Measurements from ENCODE around the gene NSFL1C. TPM values are rescaled to one million over a fixed set of nuclear protein-coding genes. Genes with fewer than 3 reads are reported as not detected.
"Not testable (repeated sequence)": the region's sequence is repeated elsewhere in the genome, so short reads cannot be mapped to it uniquely, and the experiment has no call there.

NSFL1C gene
- polyA plus RNA-seq (2014; cell fraction: cytosol; rRNA removed), result 19.0 and 20.8 TPM in 2 replicates
- 30.2 and 45.4 TPM in 2 replicates for polyA plus RNA-seq (2014; cell fraction: nucleus; rRNA removed)

GRCh38 chr20:1466211-1467081 is at the start of gene NSFL1C:
NSFL1C (minus strand) TSS chr20:1466849; CDS start chr20:1466824, 25 bp downstream.
- DNase-seq (ENCODE audit: low spot score), result peak; percentile 89

- no peak for DNase-seq (ENCODE audit: low spot score)
Measured at GRCh38 chr20:1513801-1514200, 47.2 kb upstream of the NSFL1C start.

DNA sequence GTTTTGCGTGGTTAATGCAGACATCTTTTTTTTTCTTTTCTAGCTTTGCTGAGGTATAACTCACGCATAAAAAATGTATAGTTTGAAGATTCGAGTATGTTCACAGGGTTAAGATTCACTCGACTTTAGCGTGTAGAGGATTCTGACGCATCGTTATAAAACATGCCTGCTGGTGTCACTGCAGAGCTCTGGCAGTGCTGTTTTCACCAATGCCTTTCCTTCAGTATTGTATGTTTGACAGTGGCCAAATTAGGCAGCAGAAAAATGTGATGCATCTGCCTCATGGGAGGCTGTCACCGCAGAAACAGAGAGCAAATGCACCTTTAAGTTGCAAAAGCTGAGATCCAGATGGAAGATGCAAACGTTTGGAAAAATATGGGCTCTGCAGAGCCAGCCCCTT is 42.6 kb upstream of the NSFL1C start:
- no peak for DNase-seq (ENCODE audit: low spot score)

DNA sequence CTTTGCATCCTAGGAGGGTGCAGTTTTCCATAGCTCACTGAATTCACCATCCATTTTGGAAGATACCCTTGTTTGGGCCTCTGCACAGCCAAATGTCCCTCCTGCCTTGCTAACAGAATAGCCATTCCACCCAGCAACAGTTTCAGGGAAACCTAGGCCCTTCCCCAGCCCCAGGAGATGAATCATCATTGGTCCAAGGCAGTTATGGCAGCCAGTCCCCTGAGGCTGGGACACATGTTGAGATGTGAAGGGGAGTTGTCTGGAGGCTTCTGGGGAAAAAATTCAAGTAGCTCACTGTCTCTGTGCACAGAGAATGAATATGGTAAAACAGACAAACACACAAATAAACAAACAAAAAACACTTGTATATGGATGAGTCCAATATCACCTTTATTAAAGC is 41.9 kb upstream of the NSFL1C start:
- DNase-seq (ENCODE audit: low spot score), result no peak

- no peak for DNase-seq (ENCODE audit: low spot score)
Measured at GRCh38 chr20:1507276-1507675, 40.6 kb upstream of the NSFL1C start.

DNA sequence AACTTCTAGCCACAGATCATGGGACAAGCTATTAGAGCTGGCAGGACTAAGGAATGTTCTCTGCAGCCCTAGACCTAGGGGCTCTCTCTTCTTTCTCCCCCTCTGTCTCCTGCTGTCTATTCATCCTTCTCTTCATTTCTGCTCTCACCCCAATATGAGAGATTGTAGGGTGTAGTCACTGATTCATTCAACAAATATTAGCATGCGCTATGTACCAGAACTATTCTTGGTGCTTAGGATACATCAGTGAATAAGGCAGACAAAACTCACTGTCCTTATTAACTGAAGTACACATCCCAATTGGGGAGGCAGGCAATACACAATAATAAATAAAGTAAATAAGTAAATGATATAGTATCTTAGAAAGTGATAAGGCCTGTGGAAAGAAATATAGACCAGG is 39.2 kb upstream of the NSFL1C start:
- no peak for DNase-seq (ENCODE audit: low spot score)

DNA sequence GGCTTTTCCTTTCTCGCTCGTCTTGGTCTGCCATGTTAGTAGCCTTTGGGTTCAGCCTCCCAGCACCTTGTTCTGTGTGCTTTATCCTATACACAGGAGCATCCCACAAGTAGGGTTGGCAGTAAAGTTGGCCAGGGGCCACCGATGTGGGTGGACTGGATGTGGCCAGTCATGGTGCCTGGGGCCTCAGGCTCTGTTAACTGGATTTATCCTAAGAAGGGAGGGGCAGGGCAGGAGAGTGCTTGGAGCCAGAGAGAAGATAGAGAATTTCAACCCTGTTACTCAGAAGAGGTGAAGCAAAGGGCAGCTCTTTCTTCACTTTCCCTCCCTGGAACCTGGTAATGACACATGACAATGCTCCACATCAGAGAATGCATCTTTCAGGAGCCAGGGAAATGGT is 38.7 kb upstream of the NSFL1C start:
- no peak for DNase-seq (ENCODE audit: low spot score)

- peak; percentile 74 for DNase-seq (ENCODE audit: low spot score)
Measured at GRCh38 chr20:1503564-1504227, 37.0 kb upstream of the NSFL1C start.

DNA sequence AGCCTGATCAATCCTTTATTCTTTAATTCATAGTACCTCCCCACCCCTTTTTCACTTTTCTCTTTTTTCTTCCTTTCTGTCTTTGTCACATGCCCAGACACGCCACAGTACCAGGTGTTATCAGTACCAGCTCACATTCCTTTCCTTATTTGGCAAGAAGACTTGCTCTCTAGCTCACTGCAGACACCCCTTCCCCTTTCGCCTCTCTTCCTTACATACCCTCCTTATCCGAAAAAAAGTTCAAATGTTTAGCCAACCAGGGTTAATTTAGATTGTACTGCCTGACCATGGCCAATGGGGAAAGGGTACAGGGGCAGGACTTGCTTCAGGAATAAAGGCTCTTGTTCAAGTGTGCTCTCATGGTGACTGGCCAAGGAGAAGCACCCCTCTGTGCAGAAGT is 33.8 kb upstream of the NSFL1C start:
- no peak for DNase-seq (ENCODE audit: low spot score)

DNA sequence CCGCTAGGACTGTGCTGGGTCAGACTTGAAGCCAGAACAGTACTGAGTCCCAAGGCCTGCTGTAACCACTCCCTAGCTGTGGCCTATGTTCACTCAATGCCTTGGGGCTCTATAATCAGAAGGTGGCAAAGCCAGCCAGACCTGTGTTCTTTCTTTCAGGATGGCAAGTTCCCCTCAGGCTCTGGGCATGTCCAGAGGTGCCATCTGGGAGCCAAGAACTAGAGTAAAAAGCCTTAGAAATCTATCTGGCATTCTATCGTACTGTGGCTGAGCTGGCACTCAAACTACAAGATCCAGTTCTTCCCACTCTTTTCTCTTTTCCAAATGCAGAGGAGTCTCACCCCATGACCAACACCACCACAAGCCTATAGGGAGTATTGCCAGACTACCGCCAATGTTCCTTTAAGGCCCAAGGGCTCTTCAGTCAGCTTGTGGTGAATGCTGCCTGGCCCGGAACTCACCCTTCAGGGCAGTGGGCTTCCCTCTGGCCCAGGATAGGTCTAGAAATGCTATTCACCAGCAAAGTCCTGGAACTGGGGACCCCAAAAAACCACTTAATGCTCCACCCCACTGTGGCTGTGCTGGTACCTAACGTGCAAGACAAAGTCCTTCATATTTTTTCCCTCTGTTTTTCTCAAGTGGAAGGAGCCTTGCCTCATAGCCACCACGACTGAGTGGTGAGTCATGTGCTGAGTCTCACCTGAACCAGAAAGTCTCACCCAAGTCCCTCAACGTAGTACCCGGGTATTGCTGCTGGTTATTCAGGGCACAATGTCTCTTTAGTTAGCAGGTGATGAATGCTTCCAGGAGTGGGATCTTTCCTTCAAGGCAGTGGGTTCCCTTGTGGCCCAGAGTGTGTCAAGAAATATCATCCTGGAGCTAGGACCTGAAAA is 33.1 kb upstream of the NSFL1C start:
- no peak for DNase-seq (ENCODE audit: low spot score)

DNA sequence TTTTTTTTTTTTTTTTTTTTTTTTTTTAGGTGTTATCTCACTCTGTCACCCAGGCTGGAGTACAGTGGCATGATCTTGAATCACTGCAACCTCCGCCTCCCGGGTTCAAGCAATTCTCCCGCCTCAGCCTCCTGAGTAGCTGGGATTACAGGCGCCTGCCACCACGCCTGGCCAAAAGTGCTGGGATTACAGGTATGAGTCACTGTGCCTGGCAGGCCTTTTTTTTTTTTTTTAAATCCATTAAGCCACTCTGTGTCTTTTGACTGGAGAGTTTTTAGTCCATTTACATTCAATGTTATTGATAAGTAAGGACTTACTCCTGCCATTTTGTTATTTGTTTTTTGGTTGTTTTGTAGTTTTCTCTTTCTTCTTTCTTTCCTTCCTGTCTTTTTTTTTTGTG is 30.7 kb upstream of the NSFL1C start:
- DNase-seq (ENCODE audit: low spot score), result not testable (repeated sequence)

DNA sequence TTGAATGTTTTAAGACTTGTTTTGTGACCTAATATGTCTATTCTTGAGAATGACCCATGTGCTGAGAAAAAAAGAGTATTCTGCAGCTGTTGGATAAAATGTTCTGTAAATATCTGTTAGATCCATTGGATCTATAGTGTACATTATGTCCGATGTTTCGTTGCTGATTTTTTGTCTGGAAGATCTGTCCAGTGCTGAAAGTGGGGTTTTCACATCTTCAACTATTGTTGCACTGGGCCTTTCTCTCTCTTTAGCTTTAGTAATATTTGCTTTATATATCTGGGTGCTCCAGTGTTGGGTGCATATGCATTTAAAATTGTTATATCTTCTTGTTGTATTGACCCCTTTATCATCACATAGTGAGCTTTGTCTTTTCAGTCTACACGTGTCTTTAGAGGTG is 30.3 kb upstream of the NSFL1C start:
- no peak for DNase-seq (ENCODE audit: low spot score)

DNA sequence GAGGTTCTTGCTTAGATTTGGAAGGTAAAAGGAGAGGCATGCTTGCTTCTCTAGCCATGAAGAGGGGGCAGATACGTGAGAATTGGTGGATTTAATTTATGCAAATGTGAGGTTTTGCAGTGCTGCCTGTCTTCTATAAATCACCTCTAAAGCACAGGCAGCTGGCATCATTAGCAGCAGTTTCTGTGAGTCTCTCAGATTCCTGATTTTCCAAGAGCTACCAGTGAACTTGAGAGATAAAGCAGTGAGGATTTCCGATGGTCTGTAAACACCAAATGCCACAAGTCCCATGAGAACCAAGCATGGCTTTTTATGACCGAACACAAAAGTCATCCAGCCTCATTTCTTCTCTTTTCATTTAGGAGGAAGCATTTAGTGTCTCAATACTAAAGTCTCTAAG is 27.8 kb upstream of the NSFL1C start:
- no peak for DNase-seq (ENCODE audit: low spot score)

- DNase-seq (ENCODE audit: low spot score), result no peak
Measured at GRCh38 chr20:1493536-1493935, 26.9 kb upstream of the NSFL1C start.

DNA sequence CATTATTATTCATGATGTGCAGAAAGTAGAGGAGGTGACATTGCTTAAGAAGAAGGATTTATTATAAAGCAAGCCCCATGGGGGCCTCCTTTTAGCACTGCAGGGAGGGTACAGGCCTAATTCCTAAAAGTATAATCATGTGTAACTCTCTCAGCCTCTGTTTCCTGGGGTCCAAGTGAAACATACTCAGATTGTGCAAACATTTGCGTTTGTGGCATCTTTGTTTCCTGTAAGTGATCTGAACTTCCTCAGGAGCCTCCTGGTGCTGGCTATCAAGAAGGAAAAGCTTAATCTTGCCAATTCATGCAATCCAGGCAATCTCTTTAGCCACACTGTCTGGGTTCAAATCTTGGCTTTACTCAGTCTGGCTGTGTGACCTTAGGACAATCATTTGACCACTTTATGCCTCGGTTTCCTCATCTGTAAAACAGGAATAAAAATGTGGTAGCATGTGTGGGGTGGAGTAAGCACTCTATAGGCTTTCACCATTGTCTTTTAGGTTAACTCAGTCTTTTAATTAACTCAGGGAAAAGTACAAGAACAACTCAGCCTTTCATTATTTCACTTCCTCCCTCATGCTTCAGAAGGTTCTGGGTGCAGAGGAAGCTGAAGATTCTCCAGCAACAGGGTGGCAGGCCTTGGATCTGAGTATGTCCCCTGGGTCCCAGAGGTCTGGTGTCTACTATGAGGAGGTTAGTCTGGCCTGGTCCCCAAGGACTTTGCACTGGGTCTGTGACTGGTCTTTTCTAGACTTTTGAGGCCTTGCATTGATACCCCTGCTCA is 25.4 kb upstream of the NSFL1C start:
- DNase-seq (ENCODE audit: low spot score), result no peak

DNA sequence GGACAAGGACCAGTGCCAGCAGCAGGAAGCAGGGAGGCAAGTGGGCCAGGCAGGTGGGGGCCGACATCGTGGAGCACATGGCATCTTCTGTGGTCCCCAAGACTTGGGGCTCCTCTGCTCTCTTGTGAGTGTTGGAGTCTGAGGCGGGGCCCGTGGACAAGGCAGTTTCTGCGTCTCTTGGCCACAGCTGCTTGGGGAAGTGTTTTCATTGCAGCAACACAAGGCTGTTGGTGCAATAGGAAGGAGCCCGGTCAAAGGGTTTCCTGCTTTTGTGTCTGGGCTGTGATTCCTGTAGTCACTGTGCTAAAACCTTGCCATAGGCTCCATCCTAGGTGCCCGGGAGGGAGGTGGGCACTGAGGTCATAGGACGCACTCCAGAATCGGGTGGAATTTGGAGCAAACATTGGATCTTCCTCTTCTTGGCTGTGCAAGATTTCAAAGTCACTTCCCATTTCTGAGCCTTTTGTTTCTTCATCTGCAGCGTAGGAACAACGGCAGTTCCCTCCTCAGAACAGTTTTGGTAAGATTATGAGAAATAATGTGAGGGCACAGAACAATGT is 24.7 kb upstream of the NSFL1C start, which contains the start of gene SIRPB2:
TSS of gene SIRPB2 (minus strand) at position 140 of the 560 bp plus-strand sequence. CDS start at position 79, 61 bp downstream.
- no peak for DNase-seq (ENCODE audit: low spot score)

GRCh38 chr20:1490643-1491195 is 24.1 kb upstream of the NSFL1C start:
- no peak for DNase-seq (ENCODE audit: low spot score)

- DNase-seq (ENCODE audit: low spot score), result no peak
Measured at GRCh38 chr20:1489764-1490436, 23.3 kb upstream of the NSFL1C start.

- no peak for DNase-seq (ENCODE audit: low spot score)
Measured at GRCh38 chr20:1489325-1489724, 22.7 kb upstream of the NSFL1C start.

GRCh38 chr20:1486566-1486965 is 19.9 kb upstream of the NSFL1C start:
- DNase-seq (ENCODE audit: low spot score), result no peak
